PC-3 (cell line): ENCODE measurements around the gene DCAF12L2. TPM values are rescaled to one million over a fixed set of nuclear protein-coding genes. Genes with fewer than 3 reads are reported as not detected.

ENCODE experiments used
- ATAC-seq: fragments of 200-7000 bp; cut with Tn5 transposase; 2 replicates; pipeline ENCODE4 v1.9.1; 2020; ENCODE audit warnings: mild to moderate bottlenecking, moderate library complexity
- BruUV-seq: library from RNA; stranded (reverse); fragments of 400-500 nt; replicated peaks from 2 replicates; lab custom pipeline; 2021; lab: Mats Ljungman, UMichigan
- CTCF ChIA-PET: fragments of 300-600 bp; sonication (Branson Sonifier 250); formaldehyde crosslinking; loops from one replicate; lab custom pipeline; 2022; ENCODE audit warnings: antibody characterized with exemption; lab: Charles Lee
- POLR2A ChIA-PET: fragments of 300-600 bp; sonication (Branson Sonifier 250); formaldehyde crosslinking; loops from one replicate; lab custom pipeline; 2022; ENCODE audit warnings: antibody characterized with exemption; ENCODE audit not compliant: unreplicated experiment; lab: Charles Lee
- DNase-seq: peaks from one replicate; pipeline ENCODE4 v3.0.0-alpha.2; 2015
- H2AFZ ChIP-seq: fragments of 300-600 bp; sonication (generic); 2 replicates; pipeline ENCODE4 v1.6.0; 2016; ENCODE audit warnings: antibody characterized with exemption, low read length
- H3F3A ChIP-seq: fragments of 300-600 bp; sonication (generic); one replicate; pipeline ENCODE4 v1.6.0; 2017; ENCODE audit warnings: antibody characterized with exemption, low read length, control low read depth, mild to moderate bottlenecking; ENCODE audit not compliant: unreplicated experiment
- H3K27ac ChIP-seq: fragments of 300-600 bp; sonication (generic); 2 replicates; pipeline ENCODE4 v1.5.1; 2016; ENCODE audit warnings: mild to moderate bottlenecking, low read length
- H3K27me3 ChIP-seq: fragments of 300-600 bp; sonication (generic); 2 replicates; pipeline ENCODE4 v1.6.1; 2016; ENCODE audit warnings: low read length, mixed read lengths
- H3K36me3 ChIP-seq: fragments of 300-600 bp; sonication (generic); 2 replicates; pipeline ENCODE4 v1.6.1; 2016; ENCODE audit warnings: low read depth, mixed run types, low read length, mixed read lengths
- H3K4me1 ChIP-seq: fragments of 300-600 bp; sonication (generic); 2 replicates; pipeline ENCODE4 v1.5.1; 2016; ENCODE audit warnings: low read length; ENCODE audit not compliant: insufficient read depth
- H3K4me2 ChIP-seq: fragments of 300-600 bp; sonication (generic); 2 replicates; pipeline ENCODE4 v1.6.0; 2016; ENCODE audit warnings: low read length
- H3K4me3 ChIP-seq: fragments of 300-600 bp; sonication (generic); 2 replicates; pipeline ENCODE4 v1.5.1; 2016; ENCODE audit warnings: mild to moderate bottlenecking, low read length, mixed read lengths
- H3K79me2 ChIP-seq: fragments of 300-600 bp; sonication (generic); 2 replicates; pipeline ENCODE4 v1.6.1; 2017; ENCODE audit warnings: low read length, mixed read lengths
- H3K9ac ChIP-seq: fragments of 300-600 bp; sonication (generic); 2 replicates; pipeline ENCODE4 v1.6.0; 2016; ENCODE audit warnings: mild to moderate bottlenecking, low read length
- H3K9me2 ChIP-seq: fragments of 300-600 bp; sonication (generic); replicated peaks from 2 replicates; pipeline ENCODE4 v1.6.1; 2016; ENCODE audit warnings: mixed run types, low read length, mixed read lengths
- H3K9me3 ChIP-seq: fragments of 300-600 bp; sonication (generic); 2 replicates; pipeline ENCODE4 v1.6.1; 2016; ENCODE audit warnings: low read length, mixed read lengths
- H4K20me1 ChIP-seq: fragments of 300-600 bp; sonication (generic); 2 replicates; pipeline ENCODE4 v1.6.1; 2016; ENCODE audit warnings: low read length, mixed read lengths
- CTCF ChIP-seq: fragments of 300-600 bp; sonication (generic); conservative IDR thresholded peaks from 2 replicates; pipeline ENCODE4 v1.5.1; 2017; ENCODE audit warnings: antibody characterized with exemption, low read depth, mild to moderate bottlenecking, low read length
- EZH2 ChIP-seq: fragments of 300-600 bp; sonication (generic); IDR thresholded peaks from one replicate; pipeline ENCODE4 v1.6.1; 2017; ENCODE audit warnings: antibody characterized with exemption, mild to moderate bottlenecking, low read length; ENCODE audit not compliant: unreplicated experiment
- EZH2phosphoT487 ChIP-seq: fragments of 300-600 bp; sonication (generic); IDR thresholded peaks from 2 replicates; pipeline ENCODE4 v1.6.1; 2018; ENCODE audit warnings: mild to moderate bottlenecking, antibody characterized with exemption, low read length, borderline replicate concordance
- intact Hi-C: fragments of 100-400 bp; cut with micrococcal nuclease; formaldehyde crosslinking; loops from 2 replicates; pipeline ENCODE4 v1.9.0; 2023
- total RNA-seq: library from RNA; depleted of rRNA; stranded (reverse); fragments of >200 nt; gene quantifications from 2 replicates; pipeline ENCODE4 v1.2.3, GENCODE V29; 2014

DCAF12L2 gene
- total RNA-seq, 1 experiment from 2014 or later: 0.44 TPM

GRCh38 chrX:126170720-126171119 lies 4.6 kb upstream of the DCAF12L2 start:
- Histone ChIP-seq H3K27me3 (no peaks in the 10 kb centered on the region), H3K9me3 (no peaks in the 10 kb centered on the region), H4K20me1 (no peaks in the 10 kb centered on the region), H3F3A (no peaks in the 10 kb centered on the region), H3K9ac (no peak overlapping the region), H3K79me2 (no peaks in the 10 kb centered on the region), H3K36me3 (no peaks in the 10 kb centered on the region), H3K27ac (no peak overlapping the region), H2AFZ (no peak overlapping the region), H3K4me2 (no peak overlapping the region), H3K4me1 (no peaks in the 10 kb centered on the region), H3K9me2 (no peaks in the 10 kb centered on the region), H3K4me3 (no peak overlapping the region)
- no peak for TF ChIP-seq CTCF
- TF ChIP-seq EZH2phosphoT487: no peak
- no peak for TF ChIP-seq EZH2
- no TSS peak for BruUV-seq
- ChIA-PET POLR2A (no interaction called here), CTCF (no interaction called here)
- no peak for DNase-seq
- no peak for ATAC-seq
- intact Hi-C loops: no loop called here

GRCh38 chrX:126167560-126167959 lies 1.5 kb upstream of the DCAF12L2 start:
- H3K9me3 ChIP-seq: no peaks in the 10 kb centered on the region
- no peak overlapping the region for H3K27ac ChIP-seq
- H3K4me3 ChIP-seq: no peak overlapping the region
- intact Hi-C loops: no loop called here
- H3K79me2 ChIP-seq: no peaks in the 10 kb centered on the region
- DNase-seq: no peak
- no peaks in the 10 kb centered on the region for H3K27me3 ChIP-seq
- no peak overlapping the region for H3K4me2 ChIP-seq
- BruUV-seq: no TSS peak
- no peak overlapping the region for H2AFZ ChIP-seq
- no peaks in the 10 kb centered on the region for H3K4me1 ChIP-seq
- H3K9ac ChIP-seq: no peak overlapping the region
- no peaks in the 10 kb centered on the region for H3K9me2 ChIP-seq
- no peaks in the 10 kb centered on the region for H3K36me3 ChIP-seq
- ATAC-seq: no peak
- CTCF ChIA-PET: no interaction called here
- POLR2A ChIA-PET: no interaction called here
- no peaks in the 10 kb centered on the region for H4K20me1 ChIP-seq
- no peaks in the 10 kb centered on the region for H3F3A ChIP-seq
- no peak for TF ChIP-seq CTCF
- TF ChIP-seq EZH2: no peak
- TF ChIP-seq EZH2phosphoT487: no peak

- no TSS peak for BruUV-seq
- H3K4me3 ChIP-seq: no peak overlapping the region
- H3K36me3 ChIP-seq: no peaks in the 10 kb centered on the region
- no peaks in the 10 kb centered on the region for H3K79me2 ChIP-seq
- H3K4me2 ChIP-seq: no peak overlapping the region
- H4K20me1 ChIP-seq: no peaks in the 10 kb centered on the region
- no peak overlapping the region for H3K27ac ChIP-seq
- H3K9me2 ChIP-seq: no peaks in the 10 kb centered on the region
- no peak for DNase-seq
- TF ChIP-seq EZH2phosphoT487: no peak
- no peak for TF ChIP-seq CTCF
- no peak for TF ChIP-seq EZH2
- intact Hi-C loops: no loop called here
- ChIA-PET CTCF (no interaction called here), POLR2A (no interaction called here)
- no peaks in the 10 kb centered on the region for H3K4me1 ChIP-seq
- no peak for ATAC-seq
- no peak overlapping the region for H2AFZ ChIP-seq
- H3K27me3 ChIP-seq: no peaks in the 10 kb centered on the region
- no peaks in the 10 kb centered on the region for H3F3A ChIP-seq
- H3K9me3 ChIP-seq: no peaks in the 10 kb centered on the region
- H3K9ac ChIP-seq: no peak overlapping the region
Observed at GRCh38 chrX:126165401-126165720, 728 bp downstream of the DCAF12L2 start.
